HG02943 (cell line): ENCODE measurements around the gene AHRR.
"Not testable (repeated sequence)": the region's sequence is repeated elsewhere in the genome, so short reads cannot be mapped to it uniquely, and the experiment has no call there.

Experiments used
- ATAC-seq: cut with Tn5 transposase; IDR thresholded peaks from one replicate; pipeline ENCODE4 v1.9.1; 2021; ENCODE audit warnings: mild to moderate bottlenecking, low read depth, moderate library complexity; ENCODE audit not compliant: unreplicated experiment

The AHRR gene

DNA sequence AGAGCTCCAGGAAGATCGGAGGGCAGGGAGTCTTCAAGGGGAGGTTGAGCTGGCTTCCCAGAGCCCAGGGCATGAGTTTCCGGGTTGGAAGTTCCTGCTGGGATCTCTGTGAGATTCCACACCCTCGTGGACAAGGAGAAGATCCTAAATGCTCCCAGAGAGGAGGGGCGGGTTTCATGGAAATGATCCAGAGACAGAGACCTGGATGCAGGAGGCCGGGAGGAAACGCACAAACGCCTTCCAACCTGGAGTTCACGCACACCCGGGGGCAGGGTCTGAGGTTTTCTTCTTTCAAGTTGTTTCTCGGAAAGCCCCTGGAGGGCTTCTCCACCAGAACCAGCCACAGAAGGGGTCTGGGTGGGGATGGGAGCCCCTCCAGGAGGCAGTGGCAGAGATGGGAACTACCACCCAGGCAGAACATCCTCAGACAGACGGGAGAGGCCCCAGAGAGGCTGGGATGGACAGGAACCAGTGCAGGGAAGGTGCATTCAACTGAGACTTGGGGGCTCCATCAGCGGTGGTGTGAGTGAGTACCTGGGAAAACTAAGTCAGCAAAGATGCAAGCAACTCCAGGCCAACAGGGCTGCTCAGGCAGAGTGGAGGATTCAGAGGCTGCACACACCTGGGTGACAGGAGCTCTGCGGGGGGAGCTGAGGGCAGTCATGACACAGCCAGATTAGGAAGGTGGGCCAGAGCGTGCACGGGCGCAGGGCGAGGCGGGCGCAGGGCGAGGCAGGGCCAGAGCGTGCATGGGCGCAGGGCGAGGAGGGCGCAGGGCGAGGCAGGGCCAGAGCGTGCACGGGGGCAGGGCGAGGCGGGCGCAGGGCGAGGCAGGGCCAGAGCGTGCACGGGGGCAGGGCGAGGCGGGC lies 69.3 kb downstream of the AHRR start:
- ATAC-seq = no peak

- peak; percentile 92 for ATAC-seq
Observed at GRCh38 chr5:392431-392988, 71.0 kb downstream of the AHRR start.

DNA sequence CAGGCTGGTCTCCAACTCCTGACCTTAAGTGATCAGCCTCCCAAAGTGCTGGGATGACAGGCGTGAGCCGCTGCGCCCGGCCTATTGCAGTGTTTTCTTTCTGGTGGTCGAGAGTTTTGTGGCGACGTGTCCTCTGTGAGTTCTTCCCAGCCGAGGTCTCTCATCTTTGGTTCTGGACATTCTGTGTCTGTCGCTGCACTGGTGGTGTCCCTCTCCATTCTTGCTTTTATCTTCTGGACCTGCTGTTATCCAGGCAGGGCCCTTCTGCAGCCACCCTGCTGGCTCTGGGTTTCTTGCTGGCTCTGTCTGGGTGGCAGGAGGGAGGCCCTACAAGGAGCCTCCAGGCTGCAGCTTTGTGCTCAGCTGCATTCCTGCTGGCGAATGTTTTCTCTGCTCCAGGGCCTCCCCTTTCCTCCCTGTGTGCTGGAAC lies 72.3 kb downstream of the AHRR start:
- ATAC-seq = no peak

DNA sequence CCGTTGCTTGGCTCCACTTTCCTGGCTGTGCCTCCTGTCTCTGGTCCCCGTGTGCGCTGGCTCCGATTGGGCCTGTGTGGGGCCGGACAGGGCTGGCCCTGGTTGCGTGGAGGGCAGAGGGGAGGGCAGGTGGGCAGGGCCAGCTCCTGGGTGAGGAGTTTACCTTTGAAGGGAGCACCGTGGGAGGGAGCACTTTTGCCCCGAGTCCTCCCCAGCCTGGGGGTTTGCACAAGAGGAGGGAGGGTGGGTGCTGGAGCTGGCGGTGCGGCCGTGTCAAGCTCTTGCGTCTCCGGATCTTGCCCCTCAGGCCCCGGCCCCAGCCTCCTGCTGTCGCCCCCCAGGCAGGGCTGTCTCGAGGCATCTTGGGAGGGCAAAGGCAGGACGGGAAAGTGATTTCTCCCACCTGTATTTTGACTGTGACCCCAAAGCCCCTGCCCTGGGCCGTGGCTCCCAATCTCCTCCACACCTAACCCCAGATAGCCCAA lies 73.2 kb downstream of the AHRR start:
- ATAC-seq = no peak

DNA sequence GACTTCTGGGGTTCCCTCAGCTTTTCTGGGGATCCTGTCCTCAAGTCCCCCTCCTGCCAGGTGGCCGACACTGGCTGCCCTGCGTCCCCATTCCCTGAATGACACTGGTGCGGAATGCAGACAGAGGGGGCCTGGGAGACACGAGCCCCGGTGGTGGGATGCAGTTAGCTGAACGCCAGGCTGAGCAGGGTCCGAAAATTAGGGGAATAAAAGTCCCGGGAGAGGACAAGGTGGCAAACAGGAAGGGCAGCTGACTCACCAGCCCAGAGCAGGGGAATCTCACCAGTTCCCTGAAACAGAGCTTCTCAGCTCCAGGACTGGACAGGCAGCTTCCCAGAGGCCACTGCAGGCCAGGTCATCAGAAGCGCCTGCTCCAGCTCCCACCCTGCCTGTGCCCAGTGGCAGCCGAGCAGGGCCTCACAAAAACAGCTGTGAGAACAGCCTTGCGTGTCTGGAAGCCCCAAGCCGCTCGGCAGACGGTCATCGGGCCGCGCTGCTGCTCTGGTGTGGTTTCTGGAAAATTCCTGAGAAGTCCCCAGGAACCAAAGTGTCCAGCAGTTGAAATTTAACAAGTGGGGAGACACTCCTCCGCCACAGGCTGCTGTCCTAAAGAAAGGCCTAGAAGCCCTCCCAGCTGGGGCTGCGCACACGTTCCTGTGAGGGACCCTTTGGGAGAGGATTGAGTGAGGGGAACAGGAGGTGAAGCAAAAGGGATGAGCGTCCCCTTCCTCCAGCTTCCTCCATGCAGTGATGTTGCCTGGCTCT lies 73.8 kb downstream of the AHRR start:
- ATAC-seq = no peak

DNA sequence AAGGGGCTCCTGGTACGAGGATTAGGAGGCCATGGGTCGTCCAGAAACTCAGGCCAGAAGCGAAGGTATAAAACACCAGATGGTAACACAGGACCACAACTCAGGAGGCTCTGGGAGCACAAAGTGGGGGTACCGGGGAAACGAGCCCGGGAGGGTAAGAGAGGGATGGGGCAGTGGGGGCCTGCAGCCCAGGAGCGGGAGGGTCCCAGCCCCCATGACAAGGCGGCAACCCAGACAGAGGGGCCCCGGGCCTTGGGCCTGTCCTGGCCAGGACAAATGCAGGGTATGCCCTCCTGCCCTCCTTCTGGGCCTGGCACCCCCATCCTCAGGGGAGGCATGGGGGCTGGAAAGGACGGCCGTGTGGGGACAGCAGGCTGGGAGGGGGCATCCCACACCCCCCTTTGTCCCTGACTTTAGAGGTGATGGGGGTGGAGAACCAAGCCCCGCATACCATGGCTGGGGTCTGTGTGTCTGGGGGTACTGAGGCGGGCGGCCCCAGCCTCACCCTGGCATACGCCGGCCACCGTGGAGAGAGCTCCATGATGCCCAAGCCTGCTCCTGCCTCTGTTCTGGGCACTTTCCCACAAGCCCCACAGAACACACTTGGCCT lies 74.5 kb downstream of the AHRR start:
- ATAC-seq = no peak

GRCh38 chr5:396531-396961 lies 75.0 kb downstream of the AHRR start:
- no peak for ATAC-seq

- ATAC-seq = not testable (repeated sequence)
Observed at GRCh38 chr5:398141-398474, 76.6 kb downstream of the AHRR start.

GRCh38 chr5:398475-399295 lies 77.2 kb downstream of the AHRR start:
- no peak for ATAC-seq

- ATAC-seq = peak; percentile 78
Observed at GRCh38 chr5:399296-400281, 78.1 kb downstream of the AHRR start.

GRCh38 chr5:400282-401145 lies 79.0 kb downstream of the AHRR start:
- ATAC-seq = peak; percentile 6

- ATAC-seq = no peak
Observed at GRCh38 chr5:401146-402034, 79.9 kb downstream of the AHRR start.

GRCh38 chr5:402219-402614 lies 80.7 kb downstream of the AHRR start:
- not testable (repeated sequence) for ATAC-seq

- ATAC-seq = no peak
Observed at GRCh38 chr5:402615-403359, 81.3 kb downstream of the AHRR start.

- ATAC-seq = no peak
Observed at GRCh38 chr5:403995-404394, 82.5 kb downstream of the AHRR start.

- no peak for ATAC-seq
Observed at GRCh38 chr5:404666-405241, 83.2 kb downstream of the AHRR start.
